Tibial nerve (tissue), 4 donors: ENCODE data around the gene PTPA. TPM values are rescaled to one million over a fixed set of nuclear protein-coding genes. Genes with fewer than 3 reads are reported as not detected.
A peak's percentile ranks its signal among the peaks of the same experiment; 100 is the strongest.
"Not testable (repeated sequence)": the region's sequence is repeated elsewhere in the genome, so short reads cannot be mapped to it uniquely, and the experiment has no call there.

Experiments used
- DNase-seq, 2 donors: peaks; one replicate each; pipeline ENCODE4 v3.0.0-alpha.2; 2019; ENCODE audit warnings: low spot score in 2 of 2
- H3K27ac ChIP-seq, 4 donors: fragments of 200-600 bp; sonication (generic) in 3 of 4; one replicate each; pipeline ENCODE4 v1.5.1; 2017 to 2019; ENCODE audit warnings: mild to moderate bottlenecking in 1 of 4
- H3K27me3 ChIP-seq, 2 donors: fragments of 200-600 bp; sonication (generic) in 1 of 2; one replicate each; pipeline versions ENCODE4 v1.5.1 to v1.6.0; 2017 to 2019
- H3K36me3 ChIP-seq, 3 donors: fragments of 200-600 bp; sonication (generic); one replicate each; pipeline ENCODE4 v1.5.1; 2018 to 2019
- H3K4me1 ChIP-seq, 4 donors: fragments of 200-600 bp; sonication (generic) in 3 of 4; one replicate each; pipeline ENCODE4 v1.5.1; 2017 to 2019
- H3K4me3 ChIP-seq, 4 donors: fragments of 200-600 bp; sonication (generic) in 3 of 4; one replicate each; pipeline ENCODE4 v1.5.1; 2017 to 2019; ENCODE audit warnings: mild to moderate bottlenecking in 1 of 4, moderate library complexity in 1 of 4
- H3K9me3 ChIP-seq, 4 donors: fragments of 200-600 bp; sonication (generic) in 3 of 4; one replicate each; pipeline ENCODE4 v1.5.1; 2017 to 2019
- EP300 ChIP-seq, 2 donors: sonication (generic); formaldehyde crosslinking; IDR thresholded peaks; one replicate each; pipeline ENCODE4 v1.6.1; 2017; ENCODE audit warnings: antibody characterized with exemption in 2 of 2, mild to moderate bottlenecking in 1 of 2
- POLR2A ChIP-seq, 2 donors: fragments of 450-650 bp; IDR thresholded peaks; one replicate each; pipeline ENCODE4 v1.6.1; 2017; ENCODE audit warnings: antibody characterized with exemption in 2 of 2, mild to moderate bottlenecking in 2 of 2, moderate library complexity in 2 of 2
- WGBS, 2 donors: methylation state at CpG; one replicate each; pipeline ENCODE4 v1.1.5; 2018; 5-methylcytosine and 5-hydroxymethylcytosine counted together
- total RNA-seq, 4 donors: library from RNA; depleted of rRNA; stranded (reverse); fragments of >200 nt; gene quantifications; one replicate each; pipeline ENCODE4 v1.1.0, GENCODE V29; 2016
- TF ChIP-seq, protein P1 (sequence below), 5 experiments: fragments of 200-600 bp in 3 of 5; fragments of 450-650 bp in 2 of 5; sonication (generic) in 3 of 5; IDR thresholded peaks; one replicate each; pipeline ENCODE4 v1.5.1; 2016 to 2019; ENCODE audit warnings: antibody characterized with exemption in 5 of 5, mild to moderate bottlenecking in 3 of 5, moderate library complexity in 2 of 5

The PTPA gene
- total RNA-seq, 4 donors from 2014 or later, result 38.0 to 50.1 (median 44.0) TPM

DNA sequence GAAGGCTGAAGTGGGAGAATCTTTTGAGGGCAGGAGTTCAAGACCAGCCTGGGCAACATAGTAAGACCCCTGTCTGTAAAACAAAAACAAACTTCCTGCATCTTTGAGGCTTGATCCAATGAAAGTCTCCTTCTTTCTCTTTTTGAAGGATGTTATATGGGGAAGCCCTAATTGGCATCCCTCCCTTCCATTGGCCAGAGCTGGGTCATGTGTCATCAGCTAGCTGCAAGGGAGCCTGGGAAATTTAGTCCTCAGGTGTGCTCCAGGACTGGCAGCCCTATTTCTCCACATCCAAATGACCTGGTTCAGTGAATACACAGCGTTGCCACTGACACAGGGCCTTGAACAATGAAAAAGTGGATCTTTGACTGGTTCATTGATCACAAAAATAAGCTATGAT, 75.8 kb downstream of the PTPA start:
- Histone ChIP-seq H3K27ac (no peak overlapping the region), H3K4me3 (no peak overlapping the region), H3K36me3 (no peaks in the 10 kb centered on the region), H3K9me3 (peaks cover 0 to 7% (median under 1%) of the 10 kb centered on the region in 4 donors), H3K4me1 (peaks cover 0 to 9% (median 0%) of the 10 kb centered on the region in 4 donors), H3K27me3 (no peaks in the 10 kb centered on the region)
- no peak for DNase-seq
- TF ChIP-seq POLR2A (IDR thresholded peaks at IDR 0.05) (no peak), EP300 (IDR thresholded peaks at IDR 0.05) (no peak)
- TF ChIP-seq, protein P1, sequence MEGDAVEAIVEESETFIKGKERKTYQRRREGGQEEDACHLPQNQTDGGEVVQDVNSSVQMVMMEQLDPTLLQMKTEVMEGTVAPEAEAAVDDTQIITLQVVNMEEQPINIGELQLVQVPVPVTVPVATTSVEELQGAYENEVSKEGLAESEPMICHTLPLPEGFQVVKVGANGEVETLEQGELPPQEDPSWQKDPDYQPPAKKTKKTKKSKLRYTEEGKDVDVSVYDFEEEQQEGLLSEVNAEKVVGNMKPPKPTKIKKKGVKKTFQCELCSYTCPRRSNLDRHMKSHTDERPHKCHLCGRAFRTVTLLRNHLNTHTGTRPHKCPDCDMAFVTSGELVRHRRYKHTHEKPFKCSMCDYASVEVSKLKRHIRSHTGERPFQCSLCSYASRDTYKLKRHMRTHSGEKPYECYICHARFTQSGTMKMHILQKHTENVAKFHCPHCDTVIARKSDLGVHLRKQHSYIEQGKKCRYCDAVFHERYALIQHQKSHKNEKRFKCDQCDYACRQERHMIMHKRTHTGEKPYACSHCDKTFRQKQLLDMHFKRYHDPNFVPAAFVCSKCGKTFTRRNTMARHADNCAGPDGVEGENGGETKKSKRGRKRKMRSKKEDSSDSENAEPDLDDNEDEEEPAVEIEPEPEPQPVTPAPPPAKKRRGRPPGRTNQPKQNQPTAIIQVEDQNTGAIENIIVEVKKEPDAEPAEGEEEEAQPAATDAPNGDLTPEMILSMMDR (IDR thresholded peaks at IDR 0.05), result no peak
- 86 to 92% methylated on average over 1 of the region's 1 CpG for WGBS, 2 donors

DNA sequence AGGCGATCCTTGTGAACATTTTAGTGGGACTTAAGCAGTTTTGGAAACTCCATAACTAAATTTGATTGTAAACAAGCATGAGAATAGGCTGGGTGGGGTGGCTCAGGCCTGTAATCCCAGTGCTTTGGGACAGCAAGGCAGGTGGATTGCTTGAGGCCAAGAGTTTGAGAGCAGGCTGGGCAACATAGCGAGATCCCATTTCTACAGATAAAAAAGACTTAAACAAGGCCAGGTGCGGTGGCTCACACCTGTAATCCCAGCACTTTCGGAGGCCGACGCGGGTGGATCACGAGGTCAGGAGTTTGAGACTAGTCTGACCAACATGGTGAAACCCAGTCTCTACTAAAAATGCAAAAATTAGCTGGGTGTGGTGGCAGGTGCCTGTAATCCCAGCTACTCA, 78.8 kb downstream of the PTPA start:
- peaks cover 0 to 13% (median 1%) of the 10 kb centered on the region in 4 donors for H3K9me3 ChIP-seq
- not testable (repeated sequence) for H3K4me3 ChIP-seq, H3K27ac ChIP-seq, DNase-seq, H3K4me1 ChIP-seq, H3K27me3 ChIP-seq, H3K36me3 ChIP-seq
- 95 to 97% methylated on average over 8 of the region's 8 CpGs for WGBS, 2 donors

DNA sequence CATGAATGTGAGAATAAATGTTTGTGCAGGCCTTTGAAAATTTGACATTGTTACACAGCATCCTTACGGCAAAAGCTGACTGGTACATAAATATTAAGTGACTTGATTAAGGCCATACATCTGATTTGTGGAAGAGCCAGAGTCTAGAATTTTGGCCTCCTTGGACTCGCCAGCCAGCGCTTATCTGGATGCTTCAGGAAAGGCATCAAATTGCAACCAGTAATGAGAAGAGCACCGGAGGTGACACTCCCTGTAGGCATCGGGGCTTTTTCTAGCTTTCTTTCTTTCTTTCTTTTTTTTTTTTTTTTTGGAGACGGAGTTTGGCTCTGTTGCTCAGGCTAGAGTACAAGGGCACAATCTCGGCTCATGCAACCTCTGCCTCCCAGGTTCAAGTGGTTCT, 80.0 kb downstream of the PTPA start:
- TF ChIP-seq EP300 (IDR thresholded peaks at IDR 0.05) (no peak), POLR2A (IDR thresholded peaks at IDR 0.05) (no peak)
- TF ChIP-seq, protein P1 (IDR thresholded peaks at IDR 0.05), result no peak
- Histone ChIP-seq H3K9me3 (peaks cover 0 to 13% (median 1%) of the 10 kb centered on the region in 4 donors), H3K27me3 (peaks cover 0 to 2% of the 10 kb centered on the region in 2 donors), H3K36me3 (no peaks in the 10 kb centered on the region), H3K4me3 (no peak overlapping the region), H3K4me1 (no peaks in the 10 kb centered on the region), H3K27ac (no peak overlapping the region)
- DNase-seq, result no peak
- 90 to 91% methylated on average over 7 of the region's 7 CpGs for WGBS, 2 donors

DNA sequence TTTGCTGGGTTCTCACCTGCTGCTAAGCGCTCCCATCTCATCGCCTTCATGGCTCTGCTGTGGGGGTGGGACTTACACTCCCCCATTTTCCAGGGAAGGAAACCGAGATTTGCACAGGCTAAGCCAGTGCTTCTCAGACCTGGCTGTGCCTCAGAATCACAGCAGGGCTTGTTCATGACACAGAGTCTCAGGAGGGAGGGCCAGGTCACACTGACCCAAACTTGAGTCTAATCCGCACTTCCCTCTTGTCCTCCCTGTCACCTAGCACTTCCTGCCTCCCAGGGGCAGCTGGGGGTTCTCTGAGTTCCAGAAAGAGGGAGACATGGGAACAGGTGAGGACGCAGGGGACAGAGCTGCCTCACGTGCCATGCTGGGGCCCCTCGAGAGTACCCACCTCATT, 82.4 kb downstream of the PTPA start:
- no peak overlapping the region for H3K4me3 ChIP-seq
- no peak for DNase-seq
- WGBS, 2 donors, result 78 to 83% methylated on average over 7 of the region's 7 CpGs
- peaks cover 0 to 2% of the 10 kb centered on the region in 2 donors for H3K27me3 ChIP-seq
- no peak for TF ChIP-seq POLR2A (IDR thresholded peaks at IDR 0.05)
- TF ChIP-seq EP300 (IDR thresholded peaks at IDR 0.05), result no peak
- TF ChIP-seq, protein P1 (IDR thresholded peaks at IDR 0.05), result no peak
- H3K4me1 ChIP-seq, result peaks cover 0 to 16% (median 7%) of the 10 kb centered on the region in 4 donors
- peaks cover 0 to 9% (median 1%) of the 10 kb centered on the region in 4 donors for H3K9me3 ChIP-seq
- H3K27ac ChIP-seq, result no peak overlapping the region
- H3K36me3 ChIP-seq, result no peaks in the 10 kb centered on the region

DNA sequence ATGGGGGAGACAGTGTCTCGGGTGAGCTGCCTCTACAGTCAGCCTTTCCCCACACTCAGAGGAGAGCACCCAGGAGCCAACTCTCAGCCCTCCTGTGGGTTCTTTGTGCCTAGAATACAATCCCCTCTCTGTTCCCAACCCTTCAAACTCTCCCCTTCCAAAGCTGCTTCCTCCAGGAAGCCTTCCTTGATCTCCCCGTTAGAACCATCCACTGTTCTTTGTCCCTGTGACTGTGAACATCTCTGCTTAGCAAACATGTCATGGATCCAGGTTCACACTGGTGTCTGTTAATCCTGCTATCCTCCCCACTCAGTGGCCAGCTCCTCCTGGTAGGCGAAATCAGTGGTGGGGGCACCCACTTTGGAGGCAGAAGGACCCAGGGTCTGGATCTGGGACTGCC, 83.0 kb downstream of the PTPA start:
- no peak for DNase-seq
- WGBS, 2 donors, result 45 to 64% methylated on average over 3 of the region's 3 CpGs
- Histone ChIP-seq H3K4me1 (peaks cover 0 to 22% (median 10%) of the 10 kb centered on the region in 4 donors), H3K4me3 (no peak overlapping the region), H3K27me3 (peaks cover 0 to 2% of the 10 kb centered on the region in 2 donors), H3K9me3 (peaks cover 0 to 9% (median 1%) of the 10 kb centered on the region in 4 donors), H3K27ac (no peak overlapping the region), H3K36me3 (no peaks in the 10 kb centered on the region)
- TF ChIP-seq, protein P1 (IDR thresholded peaks at IDR 0.05), result no peak
- no peak for TF ChIP-seq POLR2A (IDR thresholded peaks at IDR 0.05)
- TF ChIP-seq EP300 (IDR thresholded peaks at IDR 0.05), result no peak

DNA sequence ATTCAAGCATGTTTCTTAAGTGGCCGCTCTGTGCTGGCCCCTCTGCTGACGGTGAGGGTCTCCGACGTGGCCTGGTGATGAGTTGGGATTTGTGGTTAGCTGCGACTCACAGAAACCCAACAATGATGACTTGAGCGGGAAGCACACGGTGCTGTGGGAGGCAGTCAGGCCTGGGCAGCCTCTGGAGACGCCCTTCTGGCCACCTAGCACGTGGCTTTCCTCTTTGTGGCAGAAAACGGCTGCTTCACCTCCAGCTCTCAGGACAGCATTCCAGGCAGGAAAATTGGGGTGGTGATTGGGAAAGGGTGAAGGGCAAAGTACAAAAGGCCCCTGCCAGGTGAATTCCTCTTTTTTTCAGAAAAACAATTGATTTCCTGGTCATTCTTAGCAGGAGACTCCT, 84.4 kb downstream of the PTPA start:
- H3K9me3 ChIP-seq, result peaks cover 0 to 15% (median 1%) of the 10 kb centered on the region in 4 donors
- H3K4me1 ChIP-seq, result peaks cover 0 to 23% (median 10%) of the 10 kb centered on the region in 4 donors
- no peak overlapping the region for H3K4me3 ChIP-seq
- no peak for DNase-seq
- TF ChIP-seq POLR2A (IDR thresholded peaks at IDR 0.05) (no peak), EP300 (IDR thresholded peaks at IDR 0.05) (no peak)
- TF ChIP-seq, protein P1 (IDR thresholded peaks at IDR 0.05), result no peak
- H3K27me3 ChIP-seq, result peaks cover 0 to 2% of the 10 kb centered on the region in 2 donors
- no peaks in the 10 kb centered on the region for H3K36me3 ChIP-seq
- 86 to 92% methylated on average over 10 of the region's 10 CpGs for WGBS, 2 donors
- H3K27ac ChIP-seq, result no peak overlapping the region

DNA sequence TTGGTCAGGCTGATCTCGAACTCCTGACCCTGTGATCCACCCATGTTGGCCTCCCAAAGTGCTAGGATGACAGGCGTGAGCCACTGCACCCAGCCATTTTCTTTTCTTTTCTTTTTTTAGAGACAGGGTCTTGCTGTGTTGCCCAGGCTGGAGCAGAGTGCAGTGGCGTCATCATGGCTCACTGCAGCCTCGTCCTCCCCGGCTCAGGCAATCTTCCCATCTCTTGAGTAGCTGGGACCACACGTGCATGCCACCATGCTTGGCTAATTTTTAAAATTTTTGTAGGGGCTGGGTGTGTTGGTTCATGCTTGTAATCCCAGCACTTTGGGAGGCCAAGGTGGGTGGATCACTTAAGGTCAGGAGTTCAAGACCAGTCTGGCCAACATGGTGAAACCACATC, 85.8 kb downstream of the PTPA start:
- H3K36me3 ChIP-seq, H3K27me3 ChIP-seq, H3K4me3 ChIP-seq, DNase-seq: not testable (repeated sequence)
- 88 to 95% methylated on average over 6 of the region's 6 CpGs for WGBS, 2 donors
- peaks cover 0 to 12% (median under 1%) of the 10 kb centered on the region in 4 donors for H3K9me3 ChIP-seq
- peak overlapping the region in 1 of 4 donors; percentile 92 for H3K27ac ChIP-seq
- H3K4me1 ChIP-seq, result peaks cover 0 to 23% (median 10%) of the 10 kb centered on the region in 4 donors
